Stimulated activated CD4-positive, alpha-beta T cell treated with anti-CD3 and anti-CD28 coated beads, Interleukin-15, amount 100 ng/mL, for 48 hours (primary cell): ENCODE measurements around the gene TBR1.

ENCODE experiments used
- DNase-seq, 2 donors: peaks; one replicate each; pipeline ENCODE4 v3.0.0-alpha.2; 2020; ENCODE audit warnings: low read depth in 2 of 2

TBR1 gene

GRCh38 chr2:161427664-161428587, 11.8 kb downstream of the TBR1 start:
- no peak for DNase-seq

GRCh38 chr2:161430386-161430785, 14.3 kb downstream of the TBR1 start:
- DNase-seq: no peak

GRCh38 chr2:161432107-161432506, 16.0 kb downstream of the TBR1 start:
- DNase-seq: no peak

GRCh38 chr2:161434118-161434517, 18.0 kb downstream of the TBR1 start:
- DNase-seq: no peak

GRCh38 chr2:161436411-161436810, 20.3 kb downstream of the TBR1 start:
- no peak for DNase-seq

GRCh38 chr2:161438598-161438997, 22.5 kb downstream of the TBR1 start:
- DNase-seq: no peak

- no peak for DNase-seq
Measured at GRCh38 chr2:161445097-161445496, 29.0 kb downstream of the TBR1 start.

GRCh38 chr2:161448431-161448830, 32.3 kb downstream of the TBR1 start:
- DNase-seq: no peak

- DNase-seq: no peak
Measured at GRCh38 chr2:161471631-161472030, 55.5 kb downstream of the TBR1 start.

GRCh38 chr2:161474920-161475319, 58.8 kb downstream of the TBR1 start:
- no peak for DNase-seq
